Chondrocyte (in vitro differentiated cells): Measurements from ENCODE around the gene IGFL4. TPM values are rescaled to one million over a fixed set of nuclear protein-coding genes. Genes with fewer than 3 reads are reported as not detected.

Experiments used
- DNase-seq: peaks from one replicate; pipeline ENCODE4 v3.0.0; 2021; ENCODE audit warnings: mixed read lengths, low spot score
- H3K27ac Mint-ChIP-seq: one replicate; pipeline ENCODE4 v1.8.0; 2021; ENCODE audit warnings: mild to moderate bottlenecking, moderate library complexity, mixed read lengths; ENCODE audit not compliant: unreplicated experiment
- H3K27me3 Mint-ChIP-seq: 2 replicates; pipeline ENCODE4 v1.8.0; 2021; ENCODE audit warnings: low read depth, mixed read lengths
- H3K36me3 Mint-ChIP-seq: 2 replicates; pipeline ENCODE4 v1.8.0; 2021; ENCODE audit warnings: low read depth, mixed read lengths
- H3K4me1 Mint-ChIP-seq: 2 replicates; pipeline ENCODE4 v1.8.0; 2021; ENCODE audit warnings: low read depth, mild to moderate bottlenecking, mixed read lengths
- H3K4me3 Mint-ChIP-seq: one replicate; pipeline ENCODE4 v1.8.0; 2021; ENCODE audit warnings: mild to moderate bottlenecking, moderate library complexity, mixed read lengths; ENCODE audit not compliant: unreplicated experiment
- H3K9me3 Mint-ChIP-seq: 2 replicates; pipeline ENCODE4 v1.8.0; 2021; ENCODE audit warnings: low read depth, mixed read lengths
- total RNA-seq: library from RNA; stranded (reverse); gene quantifications from 3 replicates; pipeline ENCODE4 v1.2.1, GENCODE V29; 2021
- TF ChIP-seq, protein P1 (sequence below): fragments of 200-600 bp; sonication (generic); IDR thresholded peaks from 2 replicates; pipeline ENCODE4 v1.5.0; 2021; ENCODE audit warnings: antibody characterized with exemption, mild to moderate bottlenecking, moderate library complexity

IGFL4 gene
- total RNA-seq, 1 donor from 2014 or later, result not detected

- H3K4me3 Mint-ChIP-seq, result no peak overlapping the region
- peaks cover 7% of the 10 kb centered on the region for H3K36me3 Mint-ChIP-seq
- TF ChIP-seq, protein P1, sequence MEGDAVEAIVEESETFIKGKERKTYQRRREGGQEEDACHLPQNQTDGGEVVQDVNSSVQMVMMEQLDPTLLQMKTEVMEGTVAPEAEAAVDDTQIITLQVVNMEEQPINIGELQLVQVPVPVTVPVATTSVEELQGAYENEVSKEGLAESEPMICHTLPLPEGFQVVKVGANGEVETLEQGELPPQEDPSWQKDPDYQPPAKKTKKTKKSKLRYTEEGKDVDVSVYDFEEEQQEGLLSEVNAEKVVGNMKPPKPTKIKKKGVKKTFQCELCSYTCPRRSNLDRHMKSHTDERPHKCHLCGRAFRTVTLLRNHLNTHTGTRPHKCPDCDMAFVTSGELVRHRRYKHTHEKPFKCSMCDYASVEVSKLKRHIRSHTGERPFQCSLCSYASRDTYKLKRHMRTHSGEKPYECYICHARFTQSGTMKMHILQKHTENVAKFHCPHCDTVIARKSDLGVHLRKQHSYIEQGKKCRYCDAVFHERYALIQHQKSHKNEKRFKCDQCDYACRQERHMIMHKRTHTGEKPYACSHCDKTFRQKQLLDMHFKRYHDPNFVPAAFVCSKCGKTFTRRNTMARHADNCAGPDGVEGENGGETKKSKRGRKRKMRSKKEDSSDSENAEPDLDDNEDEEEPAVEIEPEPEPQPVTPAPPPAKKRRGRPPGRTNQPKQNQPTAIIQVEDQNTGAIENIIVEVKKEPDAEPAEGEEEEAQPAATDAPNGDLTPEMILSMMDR, result peak; percentile 88
- no peak for DNase-seq
- peaks cover 5% of the 10 kb centered on the region for H3K27me3 Mint-ChIP-seq
- H3K4me1 Mint-ChIP-seq, result peaks cover 5% of the 10 kb centered on the region
- no peak overlapping the region for H3K27ac Mint-ChIP-seq
- H3K9me3 Mint-ChIP-seq, result no peaks in the 10 kb centered on the region
These were observed 31.0 kb downstream of the IGFL4 start for GRCh38 chr19:46009530-46010510.

DNA sequence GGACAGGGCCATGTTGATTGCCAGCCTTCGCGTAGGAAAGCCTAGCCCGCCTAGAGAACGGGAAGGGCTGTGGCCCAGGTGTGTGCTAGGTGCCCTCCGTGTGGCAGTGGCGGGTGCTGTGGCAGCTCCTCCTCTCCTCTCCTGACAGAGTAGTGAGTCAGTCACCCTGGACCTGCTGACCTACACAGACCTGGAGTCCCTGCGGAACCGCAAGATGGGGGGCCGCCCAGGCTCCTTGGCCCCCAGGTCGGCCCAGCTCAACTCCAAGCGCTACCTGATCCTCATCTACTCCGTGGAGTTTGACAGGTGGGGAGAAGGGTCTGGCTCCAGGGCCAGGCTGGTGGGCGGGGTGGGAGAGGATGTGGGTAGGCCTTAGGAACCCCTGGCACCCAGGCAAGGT, 34.4 kb downstream of the IGFL4 start:
- Mint-ChIP-seq H3K27ac (no peak overlapping the region), H3K9me3 (no peaks in the 10 kb centered on the region), H3K4me3 (no peak overlapping the region), H3K4me1 (no peaks in the 10 kb centered on the region), H3K36me3 (peaks cover 7% of the 10 kb centered on the region), H3K27me3 (no peaks in the 10 kb centered on the region)
- no peak for DNase-seq
- TF ChIP-seq, protein P1, result no peak

- Mint-ChIP-seq H3K36me3 (peaks cover 8% of the 10 kb centered on the region), H3K4me1 (peaks cover 13% of the 10 kb centered on the region), H3K9me3 (no peaks in the 10 kb centered on the region), H3K27me3 (peaks cover 8% of the 10 kb centered on the region), H3K4me3 (no peak overlapping the region), H3K27ac (no peak overlapping the region)
- TF ChIP-seq, protein P1, result no peak
- no peak for DNase-seq
These were observed 38.0 kb downstream of the IGFL4 start for GRCh38 chr19:46002678-46003275.

- no peaks in the 10 kb centered on the region for H3K9me3 Mint-ChIP-seq
- no peak for DNase-seq
These were observed 40.1 kb downstream of the IGFL4 start for GRCh38 chr19:46000491-46001246.

More at GRCh38 chr19:46000491-46001246, 40.1 kb downstream of the IGFL4 start:
- Mint-ChIP-seq H3K27ac (no peak overlapping the region), H3K4me3 (peak overlapping the region; percentile 31), H3K27me3 (peaks cover 8% of the 10 kb centered on the region), H3K4me1 (peaks cover 13% of the 10 kb centered on the region), H3K36me3 (peaks cover 6% of the 10 kb centered on the region)
- TF ChIP-seq, protein P1, result no peak
